Spleen (tissue), 11 donors: Measurements from ENCODE around the gene SLC27A1. TPM values are rescaled to one million over a fixed set of nuclear protein-coding genes. Genes with fewer than 3 reads are reported as not detected.
"Not testable (repeated sequence)": the region's sequence is repeated elsewhere in the genome, so short reads cannot be mapped to it uniquely, and the experiment has no call there.

ENCODE experiments used
- DNase-seq: peaks from one replicate; pipeline ENCODE4 v3.0.0-alpha.2; 2020
- H3K27ac ChIP-seq, 8 donors: fragments of 200-600 bp; sonication (generic) in 7 of 8; 1 replicate in 4 of 8; 2 replicates in 4 of 8; pipeline versions ENCODE4 v1.5.0 to v1.8.0; 2016 to 2021; ENCODE audit warnings: inconsistent platforms in 4 of 8, mild to moderate bottlenecking in 4 of 8, moderate library complexity in 1 of 8
- H3K27me3 ChIP-seq, 7 donors: fragments of 200-600 bp; sonication (generic) in 6 of 7; replicated peaks in 1 of 7; 1 replicate in 4 of 7; 2 replicates in 3 of 7; pipeline versions ENCODE4 v1.5.0 to v1.8.0; 2016 to 2021; ENCODE audit warnings: inconsistent platforms in 3 of 7, mild to moderate bottlenecking in 1 of 7
- H3K36me3 ChIP-seq, 6 donors: fragments of 200-600 bp; sonication (generic) in 5 of 6; 1 replicate in 4 of 6; 2 replicates in 2 of 6; pipeline versions ENCODE4 v1.5.0 to v1.8.0; 2016 to 2021; ENCODE audit warnings: inconsistent platforms in 2 of 6
- H3K4me1 ChIP-seq, 6 donors: fragments of 200-600 bp; sonication (generic) in 5 of 6; 1 replicate in 3 of 6; 2 replicates in 3 of 6; pipeline versions ENCODE4 v1.5.0 to v1.8.0; 2016 to 2021; ENCODE audit warnings: inconsistent platforms in 3 of 6
- H3K4me3 ChIP-seq, 8 donors: fragments of 200-600 bp; sonication (generic) in 7 of 8; 1 replicate in 4 of 8; 2 replicates in 4 of 8; pipeline versions ENCODE4 v1.5.0 to v1.8.0; 2016 to 2021; ENCODE audit warnings: inconsistent platforms in 4 of 8, mild to moderate bottlenecking in 4 of 8, moderate library complexity in 2 of 8
- H3K9me3 ChIP-seq, 8 donors: fragments of 200-600 bp; sonication (generic) in 7 of 8; 1 replicate in 4 of 8; 2 replicates in 4 of 8; pipeline versions ENCODE4 v1.5.0 to v1.8.0; 2016 to 2021; ENCODE audit warnings: inconsistent platforms in 4 of 8
- POLR2A ChIP-seq, 3 donors: fragments of 450-650 bp; IDR thresholded peaks; one replicate each; pipeline ENCODE4 v1.5.1; 2017; ENCODE audit warnings: antibody characterized with exemption in 3 of 3, mild to moderate bottlenecking in 1 of 3
- POLR2AphosphoS5 ChIP-seq, 3 donors: sonication (generic); formaldehyde crosslinking; IDR thresholded peaks; one replicate each; pipeline ENCODE4 v1.5.1; 2017; ENCODE audit warnings: antibody characterized with exemption in 3 of 3
- WGBS, 5 donors: extraction: QIAGEN DNeasy Blood & Tissue Kit in 3 of 5; methylation state at CpG; one replicate each; pipeline versions ENCODE4 v1.1.5 to v1.1.7; 2013 to 2018; 5-methylcytosine and 5-hydroxymethylcytosine counted together
- intact Hi-C: fragments of 100-400 bp; cut with DNase I; formaldehyde crosslinking; loops from one replicate; pipeline ENCODE4 v1.15.0; 2023; ENCODE audit warnings: low total_unique reads
- polyA plus RNA-seq, 3 donors: library from polyadenylated mRNA; stranded (reverse); fragments of 200-250 nt; gene quantifications; one replicate each; pipeline ENCODE4 v1.2.1, GENCODE V29; 2013
- total RNA-seq, 7 donors: library from RNA; depleted of rRNA in 3 of 7; stranded (reverse); fragments of >200 nt in 3 of 7; fragmentation: NEBNext Ultra II Directional in 4 of 7; extraction: Animal tissue kit (Norgen Biotek cat#: 25700) in 4 of 7; gene quantifications; one replicate each; pipeline versions ENCODE4 v1.1.0 to v1.2.1, GENCODE V29; 2016 to 2021
- TF ChIP-seq, protein P1 (sequence below), 11 experiments: fragments of 200-600 bp in 7 of 11; fragments of 450-650 bp in 4 of 11; sonication (generic) in 4 of 11; IDR thresholded peaks in 8 of 11; conservative IDR thresholded peaks in 3 of 11; 1 replicate in 7 of 11; 2 replicates in 4 of 11; pipeline versions ENCODE4 v1.4.0 to v1.8.0; 2016 to 2021; ENCODE audit warnings: antibody characterized with exemption in 11 of 11, inconsistent platforms in 4 of 11, mild to moderate bottlenecking in 1 of 11
- donor health status: healthy with polysubstance abuse.
- donor health status: DM: no; HTN: no; CAD: no; lungs with moderate emphysema.
- donor health status: DM: no; HTN: no; CAD: no.
- donor health status: Bipolar disorder and iron deficiency.
- donor health status: healthy.
- donor health status: DM: no; HTN: no; CAD: no.
- donor health status: DM: yes; HTN: yes; CAD: no.

SLC27A1 gene
- total and polyA plus RNA-seq, 10 donors, result 4.8 to 23.3 (median 14.8) TPM

DNA sequence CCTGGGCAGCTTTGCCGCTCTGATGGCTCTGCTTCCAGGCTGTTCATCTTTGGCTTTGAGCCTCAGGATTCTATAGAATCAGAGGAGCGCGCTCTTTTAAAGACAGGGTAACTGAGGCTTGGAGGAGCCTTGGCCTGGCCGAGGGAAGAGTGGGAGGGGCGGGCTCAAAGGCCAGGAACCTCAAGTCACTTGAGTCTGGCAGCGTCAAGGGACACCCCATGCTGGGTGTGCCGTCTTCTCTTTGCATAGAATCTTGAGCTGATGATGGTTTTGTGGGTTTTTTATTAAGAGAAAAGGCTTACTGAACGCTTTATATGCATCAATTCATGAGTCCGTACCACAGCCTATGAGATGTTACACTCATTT is 42.2 kb downstream of the SLC27A1 start:
- no peak for DNase-seq
- Histone ChIP-seq H3K4me3 (peak overlapping the region; percentile 84 to 98 (median 92)), H3K27ac (peak overlapping the region; percentile 97 to 100 (median 99)), H3K36me3 (peaks cover 0 to 40% (median 19%) of the 10 kb centered on the region in 6 donors), H3K9me3 (peaks cover 1 to 8% (median 5%) of the 10 kb centered on the region in 8 donors), H3K27me3 (no peaks in the 10 kb centered on the region), H3K4me1 (peaks cover 11 to 61% (median 45%) of the 10 kb centered on the region in 6 donors)
- WGBS, 5 donors, result 30 to 40% (median 36%) methylated on average over 9 of the region's 9 CpGs
- TF ChIP-seq, protein P1, sequence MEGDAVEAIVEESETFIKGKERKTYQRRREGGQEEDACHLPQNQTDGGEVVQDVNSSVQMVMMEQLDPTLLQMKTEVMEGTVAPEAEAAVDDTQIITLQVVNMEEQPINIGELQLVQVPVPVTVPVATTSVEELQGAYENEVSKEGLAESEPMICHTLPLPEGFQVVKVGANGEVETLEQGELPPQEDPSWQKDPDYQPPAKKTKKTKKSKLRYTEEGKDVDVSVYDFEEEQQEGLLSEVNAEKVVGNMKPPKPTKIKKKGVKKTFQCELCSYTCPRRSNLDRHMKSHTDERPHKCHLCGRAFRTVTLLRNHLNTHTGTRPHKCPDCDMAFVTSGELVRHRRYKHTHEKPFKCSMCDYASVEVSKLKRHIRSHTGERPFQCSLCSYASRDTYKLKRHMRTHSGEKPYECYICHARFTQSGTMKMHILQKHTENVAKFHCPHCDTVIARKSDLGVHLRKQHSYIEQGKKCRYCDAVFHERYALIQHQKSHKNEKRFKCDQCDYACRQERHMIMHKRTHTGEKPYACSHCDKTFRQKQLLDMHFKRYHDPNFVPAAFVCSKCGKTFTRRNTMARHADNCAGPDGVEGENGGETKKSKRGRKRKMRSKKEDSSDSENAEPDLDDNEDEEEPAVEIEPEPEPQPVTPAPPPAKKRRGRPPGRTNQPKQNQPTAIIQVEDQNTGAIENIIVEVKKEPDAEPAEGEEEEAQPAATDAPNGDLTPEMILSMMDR (IDR thresholded peaks at IDR 0.05 in 8 of 11, conservative IDR thresholded peaks at IDR 0.05 in 3 of 11), result peak in 1 of 11 experiments; percentile 3
- no peak for TF ChIP-seq POLR2A (IDR thresholded peaks at IDR 0.05)
- intact Hi-C loops, result no loop called here

GRCh38 chr19:17515408-17516149 is 45.3 kb downstream of the SLC27A1 start:
- TF ChIP-seq POLR2AphosphoS5 (IDR thresholded peaks at IDR 0.05) (no peak), POLR2A (IDR thresholded peaks at IDR 0.05) (no peak)
- TF ChIP-seq, protein P1 (IDR thresholded peaks at IDR 0.05 in 8 of 11, conservative IDR thresholded peaks at IDR 0.05 in 3 of 11), result no peak
- intact Hi-C loops, result no loop called here
- Histone ChIP-seq H3K27ac (peak overlapping the region in 1 of 8 donors; percentile 14), H3K27me3 (no peaks in the 10 kb centered on the region), H3K36me3 (peaks cover 0 to 56% (median 33%) of the 10 kb centered on the region in 6 donors), H3K4me1 (peaks cover 8 to 32% (median 25%) of the 10 kb centered on the region in 6 donors), H3K9me3 (peaks cover 4 to 21% (median 17%) of the 10 kb centered on the region in 8 donors), H3K4me3 (no peak overlapping the region)
- WGBS, 5 donors, result 93 to 95% (median 93%) methylated on average over 14 to 15 of the region's 15 CpGs
- DNase-seq, result no peak

DNA sequence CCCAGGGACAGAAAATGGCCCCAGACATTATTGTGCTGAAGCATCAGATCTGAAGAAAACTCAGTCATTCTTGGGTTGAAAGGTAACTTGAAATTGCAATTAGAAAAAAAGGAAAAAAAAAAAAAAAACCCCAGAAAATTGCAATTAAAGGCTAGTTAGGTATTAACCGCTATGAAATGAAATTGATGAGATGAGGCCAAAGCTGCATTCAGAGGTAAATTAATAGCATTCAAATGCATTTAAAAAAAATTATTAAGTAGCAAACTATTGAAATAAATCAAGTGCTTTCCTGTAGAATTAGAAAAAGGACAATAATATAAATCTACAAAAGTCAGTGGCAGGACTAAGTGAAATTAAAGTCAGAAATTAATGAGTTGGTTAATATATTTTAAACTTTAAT is 47.6 kb downstream of the SLC27A1 start:
- 95 to 100% (median 98%) methylated on average over 1 of the region's 1 CpG for WGBS, 5 donors
- H3K9me3 ChIP-seq, result peaks cover 4 to 21% (median 17%) of the 10 kb centered on the region in 8 donors

GRCh38 chr19:17518654-17519053 is 48.3 kb downstream of the SLC27A1 start:
- H3K36me3 ChIP-seq, result peaks cover 0 to 69% (median 41%) of the 10 kb centered on the region in 6 donors
- H3K27me3 ChIP-seq, H3K27ac ChIP-seq, DNase-seq, intact Hi-C loops, H3K4me3 ChIP-seq: not testable (repeated sequence)
- peaks cover 11 to 42% (median 23%) of the 10 kb centered on the region in 6 donors for H3K4me1 ChIP-seq
- 86 to 92% (median 89%) methylated on average over 8 of the region's 8 CpGs for WGBS, 5 donors
- H3K9me3 ChIP-seq, result peaks cover 4 to 21% (median 17%) of the 10 kb centered on the region in 8 donors

More for the DNA sequence above, 47.6 kb downstream of the SLC27A1 start:
- DNase-seq, result no peak
- peaks cover 0 to 69% (median 41%) of the 10 kb centered on the region in 6 donors for H3K36me3 ChIP-seq
- H3K27ac ChIP-seq, result no peak overlapping the region
- no peaks in the 10 kb centered on the region for H3K27me3 ChIP-seq
- peaks cover 9 to 42% (median 23%) of the 10 kb centered on the region in 6 donors for H3K4me1 ChIP-seq
- no peak overlapping the region for H3K4me3 ChIP-seq
- intact Hi-C loops, result no loop called here
- TF ChIP-seq POLR2A (IDR thresholded peaks at IDR 0.05), result no peak
- TF ChIP-seq, protein P1 (IDR thresholded peaks at IDR 0.05 in 8 of 11, conservative IDR thresholded peaks at IDR 0.05 in 3 of 11), result no peak
- TF ChIP-seq POLR2AphosphoS5 (IDR thresholded peaks at IDR 0.05), result no peak
